H1 (cell line): Measurements from ENCODE around the gene ATL3. TPM values are rescaled to one million over a fixed set of nuclear protein-coding genes. Genes with fewer than 3 reads are reported as not detected.

Experiments
- CTCF ChIA-PET: fragments of 300-600 bp; sonication (Branson Sonifier 250); formaldehyde crosslinking; loops from one replicate; lab custom pipeline; 2021; ENCODE audit not compliant: partially characterized antibody; lab: Charles Lee
- POLR2A ChIA-PET: fragments of 300-600 bp; sonication (Branson Sonifier 250); formaldehyde crosslinking; loops from one replicate; lab custom pipeline; 2021; ENCODE audit warnings: inconsistent platforms; ENCODE audit not compliant: partially characterized antibody; lab: Charles Lee
- DNase-seq, 2 experiments: peaks; one replicate each; pipeline versions ENCODE4 v3.0.0 to v3.0.0-alpha.2; 2010 to 2022; ENCODE audit warnings: low spot score in 2 of 2, low read depth in 1 of 2, mixed read lengths in 1 of 2
- FAIRE-seq: peaks from 2 replicates; lab custom pipeline; 2011; peaks lifted over from hg19 to GRCh38; lab: Jason Lieb, UNC
- H2AFZ ChIP-seq: 2 replicates; pipeline ENCODE4 v1.8.1; 2012; ENCODE audit warnings: low read length, inconsistent platforms
- H2AK5ac ChIP-seq: 2 replicates; pipeline ENCODE4 v1.6.1; 2013; ENCODE audit warnings: low read depth, low read length
- H2BK120ac ChIP-seq: replicated peaks from 2 replicates; pipeline ENCODE3; 2013; ENCODE audit warnings: low read depth, low read length, inconsistent platforms
- H2BK12ac ChIP-seq: 2 replicates; pipeline ENCODE4 v1.6.1; 2013; ENCODE audit warnings: low read depth, low read length
- H2BK15ac ChIP-seq: 2 replicates; pipeline ENCODE4 v1.6.1; 2013; ENCODE audit warnings: low read length
- H2BK20ac ChIP-seq: 2 replicates; pipeline ENCODE4 v1.6.1; 2013; ENCODE audit warnings: low read length
- H2BK5ac ChIP-seq: 2 replicates; pipeline ENCODE4 v1.6.1; 2013; ENCODE audit warnings: low read depth, low read length
- H3K14ac ChIP-seq: 2 replicates; pipeline ENCODE4 v1.6.1; 2013; ENCODE audit warnings: inconsistent platforms; ENCODE audit not compliant: insufficient read length
- H3K18ac ChIP-seq: 2 replicates; pipeline ENCODE4 v1.6.1; 2013; ENCODE audit warnings: low read length; ENCODE audit errors: extremely low read depth
- H3K23ac ChIP-seq: 2 replicates; pipeline ENCODE4 v1.6.1; 2013; ENCODE audit warnings: inconsistent platforms; ENCODE audit not compliant: insufficient read length
- H3K23me2 ChIP-seq: 2 replicates; pipeline ENCODE4 v1.6.1; 2013; ENCODE audit warnings: low read depth, low read length
- H3K27ac ChIP-seq: 2 replicates; pipeline ENCODE4 v1.6.1; 2011; ENCODE audit warnings: low read depth, low read length, inconsistent platforms
- H3K27me3 ChIP-seq, 4 experiments: replicated peaks in 1 of 4; 1 replicate in 1 of 4; 2 replicates in 3 of 4; pipeline versions ENCODE4 v1.6.1 to v1.8.1; 2011 to 2013; ENCODE audit warnings: low read length in 3 of 4, mild to moderate bottlenecking in 3 of 4, inconsistent platforms in 2 of 4, mixed read lengths in 2 of 4, moderate library complexity in 1 of 4; ENCODE audit not compliant: control insufficient read depth in 3 of 4, insufficient read depth in 3 of 4; ENCODE audit errors: extremely low read depth in 1 of 4
- H3K36me3 ChIP-seq, 4 experiments: 2 replicates each; pipeline versions ENCODE4 v1.6.1 to v1.8.1; 2011 to 2013; ENCODE audit warnings: mild to moderate bottlenecking in 4 of 4, low read length in 3 of 4, moderate library complexity in 2 of 4, control low read depth in 1 of 4, inconsistent platforms in 1 of 4; ENCODE audit not compliant: insufficient read depth in 4 of 4, control insufficient read depth in 2 of 4
- H3K4ac ChIP-seq: replicated peaks from 2 replicates; pipeline ENCODE3; 2013; ENCODE audit warnings: low read length, low read depth, mixed read lengths, inconsistent platforms; ENCODE audit not compliant: insufficient read length
- H3K4me1 ChIP-seq, 4 experiments: replicated peaks in 1 of 4; 1 replicate in 1 of 4; 2 replicates in 3 of 4; pipeline versions ENCODE4 v1.6.1 to v1.8.1; 2011 to 2013; ENCODE audit warnings: low read length in 3 of 4, inconsistent platforms in 2 of 4, mixed read lengths in 1 of 4; ENCODE audit not compliant: insufficient read depth in 4 of 4, control insufficient read depth in 3 of 4
- H3K4me2 ChIP-seq, 2 experiments: 2 replicates each; pipeline versions ENCODE4 v1.6.1 to v1.8.1; 2011 to 2013; ENCODE audit warnings: low read depth in 2 of 2, low read length in 2 of 2, control low read depth in 1 of 2, inconsistent platforms in 1 of 2, mild to moderate bottlenecking in 1 of 2; ENCODE audit not compliant: insufficient read depth in 1 of 2
- H3K4me3 ChIP-seq, 4 experiments: fragments of 200-600, 300-600 bp in 1 of 4; sonication (generic), shearing (Covaris generic), sonication (Bioruptor Twin) in 1 of 4; 2 replicates each; pipeline versions ENCODE4 v1.5.1 to v1.8.1; 2011 to 2016; ENCODE audit warnings: low read length in 4 of 4, low read depth in 3 of 4, control low read depth in 2 of 4, inconsistent platforms in 2 of 4, mild to moderate bottlenecking in 2 of 4, mixed read lengths in 1 of 4, moderate library complexity in 1 of 4; ENCODE audit not compliant: insufficient read depth in 2 of 4; ENCODE audit errors: extremely low read depth in 1 of 4
- H3K56ac ChIP-seq: replicated peaks from 2 replicates; pipeline ENCODE3; 2013; ENCODE audit warnings: low read depth, mild to moderate bottlenecking, mixed read lengths, low read length, inconsistent platforms; ENCODE audit not compliant: insufficient read length
- H3K79me1 ChIP-seq: 2 replicates; pipeline ENCODE4 v1.6.1; 2013; ENCODE audit warnings: low read depth, low read length, control low read depth
- H3K79me2 ChIP-seq, 2 experiments: 2 replicates each; pipeline versions ENCODE4 v1.6.1 to v1.8.1; 2012 to 2013; ENCODE audit warnings: low read length in 2 of 2, mild to moderate bottlenecking in 2 of 2, inconsistent platforms in 1 of 2; ENCODE audit not compliant: insufficient read depth in 2 of 2, control insufficient read depth in 1 of 2
- H3K9ac ChIP-seq, 4 experiments: replicated peaks in 1 of 4; 1 replicate in 1 of 4; 2 replicates in 3 of 4; pipeline versions ENCODE4 v1.6.1 to v1.8.1; 2011 to 2013; ENCODE audit warnings: low read depth in 3 of 4, low read length in 3 of 4, control low read depth in 2 of 4, mild to moderate bottlenecking in 2 of 4, moderate library complexity in 2 of 4, inconsistent platforms in 1 of 4; ENCODE audit errors: extremely low read depth in 1 of 4
- H3K9me3 ChIP-seq, 2 experiments: 2 replicates each; pipeline versions ENCODE4 v1.6.1 to v1.8.1; 2012 to 2013; ENCODE audit warnings: mild to moderate bottlenecking in 2 of 2, moderate library complexity in 2 of 2, control low read depth in 1 of 2, inconsistent platforms in 1 of 2, low read depth in 1 of 2, low read length in 1 of 2, mixed read lengths in 1 of 2; ENCODE audit not compliant: insufficient read depth in 2 of 2
- H4K20me1 ChIP-seq, 2 experiments: replicated peaks in 1 of 2; 2 replicates each; pipeline versions ENCODE3 to v1.8.1; 2011 to 2013; ENCODE audit warnings: inconsistent platforms in 2 of 2, low read length in 2 of 2, mild to moderate bottlenecking in 1 of 2; ENCODE audit not compliant: insufficient read depth in 2 of 2, control insufficient read depth in 1 of 2
- H4K5ac ChIP-seq: 2 replicates; pipeline ENCODE4 v1.6.1; 2013; ENCODE audit warnings: low read length, low read depth, mixed read lengths, inconsistent platforms; ENCODE audit not compliant: insufficient read length
- H4K8ac ChIP-seq: 2 replicates; pipeline ENCODE4 v1.8.0; 2013; ENCODE audit warnings: mild to moderate bottlenecking, moderate library complexity, low read length, inconsistent platforms; ENCODE audit not compliant: insufficient read depth; ENCODE audit errors: extremely low read depth
- H4K91ac ChIP-seq: replicated peaks from 2 replicates; pipeline ENCODE3; 2013; ENCODE audit warnings: low read length, mixed read lengths, inconsistent platforms; ENCODE audit not compliant: insufficient read length
- SIN3A ChIP-seq, 2 experiments: IDR thresholded peaks in 1 of 2; conservative IDR thresholded peaks in 1 of 2; 2 replicates each; pipeline ENCODE4 v1.6.1; 2011 to 2012; ENCODE audit warnings: low read length in 2 of 2, improper control_type of control experiment in 1 of 2, low read depth in 1 of 2, mild to moderate bottlenecking in 1 of 2
- WGBS, 2 experiments: shearing (Covaris generic) in 1 of 2; methylation state at CpG; one replicate each; pipeline versions ENCODE4 v1.1.6 to v1.1.7; 2013 to 2015; ENCODE audit warnings: low lambda C conversion rate in 2 of 2, mixed read lengths in 2 of 2, inconsistent platforms in 1 of 2, low coverage in 1 of 2, missing lambda C conversion rate in 1 of 2; ENCODE audit not compliant: insufficient replicate concordance in 2 of 2, insufficient coverage in 1 of 2, insufficient read length in 1 of 2; ENCODE audit errors: extremely low coverage in 1 of 2, missing lambda C conversion rate in 1 of 2; 5-methylcytosine and 5-hydroxymethylcytosine counted together
- polyA plus RNA-seq, 7 experiments: library from polyadenylated mRNA; depleted of rRNA in 3 of 7; stranded (reverse) in 5 of 7; unstranded in 2 of 7; fragments of >200 nt in 5 of 7; fragments of 200-250 nt in 2 of 7; gene quantifications; 1 replicate in 5 of 7; 2 replicates in 1 of 7; 4 replicates in 1 of 7; pipeline versions ENCODE4 v1.2.1 to v1.2.3, GENCODE V29; 2011 to 2013; ENCODE audit warnings: missing spikeins in 2 of 7, mixed read lengths in 2 of 7
- total RNA-seq: library from RNA; stranded (reverse); fragmentation: NEBNext Ultra II Directional; extraction: Animal tissue kit (Norgen Biotek cat#: 25700); gene quantifications from 2 replicates; pipeline ENCODE4 v1.2.1, GENCODE V29; 2021

The ATL3 gene
- total and polyA plus RNA-seq, 2 of the 8 experiments (the other 6 are each of a cell fraction or from before 2014, with no cell fraction given) = 7.8 to 24.5 TPM

- no peaks in the 10 kb centered on the region for H3K23me2 ChIP-seq
Measured at GRCh38 chr11:63720611-63721010, 49.4 kb upstream of the ATL3 start.

More at GRCh38 chr11:63720611-63721010, 49.4 kb upstream of the ATL3 start:
- no peak for TF ChIP-seq SIN3A (conservative IDR thresholded peaks at IDR 0.05 in 1 of 2, IDR thresholded peaks at IDR 0.05 in 1 of 2; ENCODE audit: low read depth in 1 of 2, low read length in 2 of 2)
- Histone ChIP-seq H4K8ac (no peak overlapping the region), H3K9ac (no peak overlapping the region), H2BK120ac (no peak overlapping the region), H3K18ac (no peak overlapping the region), H2AFZ (no peak overlapping the region), H3K23ac (no peak overlapping the region), H3K4me2 (no peak overlapping the region), H2AK5ac (no peak overlapping the region), H3K14ac (no peak overlapping the region), H3K79me1 (no peaks in the 10 kb centered on the region; the same call in 1 of the 2 replicates), H3K4me3 (no peak overlapping the region), H2BK5ac (no peak overlapping the region), H4K91ac (no peak overlapping the region), H3K4ac (no peak overlapping the region), H4K5ac (no peak overlapping the region), H3K27me3 (no peaks in the 10 kb centered on the region), H3K27ac (no peak overlapping the region), H2BK15ac (no peak overlapping the region), H3K36me3 (peaks cover 0 to 11% (median 5%) of the 10 kb centered on the region in 4 experiments; a peak in 4 of 8 replicates), H2BK12ac (no peak overlapping the region), H4K20me1 (peaks cover 5 to 17% of the 10 kb centered on the region in 2 experiments), H2BK20ac (no peak overlapping the region), H3K56ac (no peak overlapping the region), H3K79me2 (peaks cover 0 to 70% of the 10 kb centered on the region in 2 experiments; a peak in 2 of 4 replicates), H3K9me3 (no peaks in the 10 kb centered on the region), H3K4me1 (no peaks in the 10 kb centered on the region)
- POLR2A ChIA-PET = no interaction called here
- FAIRE-seq = no peak
- no peak for DNase-seq
- CTCF ChIA-PET = no interaction called here
- 97% methylated on average over 3 of the region's 3 CpGs; no CpG with 5 or more reads in 1 of the 2 experiments for WGBS, 2 experiments
